NCI-H146 (cell line): ENCODE results near the gene LHX4.

Source experiments
- DNase-seq: peaks from one replicate; lab custom pipeline; 2025; lab: John Stamatoyannopoulos, UW

LHX4 gene

GRCh38 chr1:180229483-180230415, at the start of gene LHX4:
Gene LHX4, plus strand, starts transcription at chr1:180230264. Its CDS starts 266 bp downstream, at chr1:180230530.
- peak; percentile 65 for DNase-seq

GRCh38 chr1:180181048-180181447, 49.0 kb upstream of the LHX4 start:
- peak; percentile 23 for DNase-seq

- no peak for DNase-seq
Observed at GRCh38 chr1:180181996-180182642, 47.9 kb upstream of the LHX4 start.

- no peak for DNase-seq
Observed at GRCh38 chr1:180182643-180183311, 47.3 kb upstream of the LHX4 start.

GRCh38 chr1:180183426-180183825, 46.6 kb upstream of the LHX4 start:
- DNase-seq = no peak

GRCh38 chr1:180184041-180184440, 46.0 kb upstream of the LHX4 start:
- DNase-seq = no peak

GRCh38 chr1:180185281-180185680, 44.8 kb upstream of the LHX4 start:
- DNase-seq = no peak

GRCh38 chr1:180185971-180186645, 44.0 kb upstream of the LHX4 start:
- no peak for DNase-seq

GRCh38 chr1:180186831-180187230, 43.2 kb upstream of the LHX4 start:
- DNase-seq = no peak

GRCh38 chr1:180187626-180188025, 42.4 kb upstream of the LHX4 start:
- DNase-seq = no peak

- DNase-seq = peak; percentile 74
Observed at GRCh38 chr1:180188091-180188506, 42.0 kb upstream of the LHX4 start.

GRCh38 chr1:180188684-180189175, 41.3 kb upstream of the LHX4 start:
- no peak for DNase-seq

GRCh38 chr1:180190091-180190490, 40.0 kb upstream of the LHX4 start:
- DNase-seq = no peak

GRCh38 chr1:180192172-180192571, 37.9 kb upstream of the LHX4 start:
- no peak for DNase-seq

- DNase-seq = no peak
Observed at GRCh38 chr1:180193141-180194047, 36.7 kb upstream of the LHX4 start.

GRCh38 chr1:180194048-180194425, 36.0 kb upstream of the LHX4 start:
- no peak for DNase-seq

GRCh38 chr1:180194546-180195207, 35.4 kb upstream of the LHX4 start:
- peak; percentile 84 for DNase-seq

GRCh38 chr1:180195401-180195800, 34.7 kb upstream of the LHX4 start:
- DNase-seq = no peak

GRCh38 chr1:180195916-180196315, 34.1 kb upstream of the LHX4 start:
- no peak for DNase-seq

- no peak for DNase-seq
Observed at GRCh38 chr1:180196436-180197003, 33.5 kb upstream of the LHX4 start.
